HCT116 (cell line): ENCODE results near the gene ITK.

Experiments used
- CTCF ChIP-seq, 3 experiments: fragments of 200-600 bp in 1 of 3; sonication (generic) in 1 of 3; IDR thresholded peaks in 2 of 3; conservative IDR thresholded peaks in 1 of 3; 2 replicates each; pipeline ENCODE4 v1.5.1; 2012 to 2017; ENCODE audit warnings: low read depth in 2 of 3, low read length in 2 of 3, antibody characterized with exemption in 1 of 3, borderline replicate concordance in 1 of 3, control low read depth in 1 of 3, mild to moderate bottlenecking in 1 of 3, mixed read lengths in 1 of 3, mixed run types in 1 of 3, moderate library complexity in 1 of 3; ENCODE audit not compliant: insufficient read depth in 1 of 3
- EZH2 ChIP-seq: fragments of 200-600 bp; sonication (generic); IDR thresholded peaks from 2 replicates; pipeline ENCODE4 v1.6.1; 2017; ENCODE audit warnings: antibody characterized with exemption, mixed run types
- JUND ChIP-seq: IDR thresholded peaks from 2 replicates; pipeline ENCODE4 v1.6.1; 2012
- POLR2A ChIP-seq: IDR thresholded peaks from 2 replicates; pipeline ENCODE4 v1.7.0; 2011; ENCODE audit warnings: borderline replicate concordance; ENCODE audit not compliant: insufficient read depth, insufficient read length; ENCODE audit errors: extremely low read depth
- POLR2AphosphoS5 ChIP-seq: IDR thresholded peaks from 2 replicates; pipeline ENCODE4 v1.6.1; 2011; ENCODE audit warnings: mild to moderate bottlenecking, low read depth, low read length, moderate library complexity
- RAD21 ChIP-seq: IDR thresholded peaks from 2 replicates; pipeline ENCODE4 v1.6.1; 2012; ENCODE audit warnings: low read depth, mild to moderate bottlenecking
- REST ChIP-seq: IDR thresholded peaks from 2 replicates; pipeline ENCODE4 v1.6.1; 2012; ENCODE audit warnings: low read depth
- SIN3A ChIP-seq: IDR thresholded peaks from 2 replicates; pipeline ENCODE4 v1.6.1; 2012; ENCODE audit warnings: low read depth
- SP1 ChIP-seq: IDR thresholded peaks from 2 replicates; pipeline ENCODE4 v1.6.1; 2012; ENCODE audit warnings: low read depth
- ZBTB33 ChIP-seq: IDR thresholded peaks from 2 replicates; pipeline ENCODE4 v1.6.1; 2011; ENCODE audit warnings: mild to moderate bottlenecking, low read length, moderate library complexity; ENCODE audit not compliant: insufficient replicate concordance; ENCODE audit errors: extremely low read depth
- ZNF274 ChIP-seq: fragments of 200-500 bp; sonication (Bioruptor generic); IDR thresholded peaks from 2 replicates; pipeline ENCODE4 v1.6.1; 2014; ENCODE audit warnings: mild to moderate bottlenecking, low read depth, low read length, inconsistent platforms

GRCh38 chr5:157225469-157226422 lies 45.1 kb downstream of the ITK start:
- TF ChIP-seq EZH2 (no peak), CTCF (IDR thresholded peaks at IDR 0.05 in 2 of 3, conservative IDR thresholded peaks at IDR 0.05 in 1 of 3; ENCODE audit: borderline replicate concordance in 1 of 3, insufficient read depth in 1 of 3, low read depth in 2 of 3, low read length in 2 of 3) (no peak), SIN3A (no peak), POLR2AphosphoS5 (no peak), REST (no peak), SP1 (no peak), ZBTB33 (no peak), ZNF274 (no peak), JUND (no peak), RAD21 (no peak), POLR2A (no peak)
